ENCODE measurements around the gene LGALS4. TPM values are rescaled to one million over a fixed set of nuclear protein-coding genes. Genes with fewer than 3 reads are reported as not detected.
"Not testable (repeated sequence)": the region's sequence is repeated elsewhere in the genome, so short reads cannot be mapped to it uniquely, and the experiment has no call there.

The LGALS4 gene, protein sequence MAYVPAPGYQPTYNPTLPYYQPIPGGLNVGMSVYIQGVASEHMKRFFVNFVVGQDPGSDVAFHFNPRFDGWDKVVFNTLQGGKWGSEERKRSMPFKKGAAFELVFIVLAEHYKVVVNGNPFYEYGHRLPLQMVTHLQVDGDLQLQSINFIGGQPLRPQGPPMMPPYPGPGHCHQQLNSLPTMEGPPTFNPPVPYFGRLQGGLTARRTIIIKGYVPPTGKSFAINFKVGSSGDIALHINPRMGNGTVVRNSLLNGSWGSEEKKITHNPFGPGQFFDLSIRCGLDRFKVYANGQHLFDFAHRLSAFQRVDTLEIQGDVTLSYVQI
- total RNA-seq (2014; rRNA removed; shearing (Covaris generic)): not detected in 2 replicates

DNA sequence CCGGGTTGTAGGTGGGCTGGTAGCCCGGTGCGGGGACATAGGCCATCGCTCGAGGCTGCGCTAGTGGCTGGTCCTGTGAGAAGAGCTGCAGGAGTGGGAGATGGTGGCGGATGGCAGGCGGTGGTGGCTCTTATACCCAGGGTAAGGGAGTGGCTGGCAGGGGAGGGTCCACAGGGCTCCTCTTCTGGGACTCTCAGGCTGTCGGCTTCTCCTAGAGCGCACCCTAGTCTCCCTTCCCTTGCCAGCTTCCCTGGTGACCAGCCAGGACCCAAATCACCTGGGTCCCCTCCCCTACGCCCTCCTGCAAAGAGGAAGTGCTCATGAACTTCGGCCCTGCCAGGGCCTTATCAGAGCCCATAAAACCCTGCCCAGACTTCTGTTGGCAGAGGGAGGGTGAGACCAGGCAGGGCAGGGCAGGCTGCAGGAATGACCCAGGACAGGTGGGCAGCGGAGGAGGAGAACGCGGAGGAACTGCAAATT lies at the start of gene LGALS4:
Gene LGALS4 (minus strand): TSS at position 105 of the 480 bp plus-strand sequence. CDS start 59 bp downstream, at position 46.
- in situ Hi-C loops (cut with HindIII; ENCODE audit: low sequenced_read_pairs): no loop called here
- no peak for DNase-seq (ENCODE audit: low spot score)

DNA sequence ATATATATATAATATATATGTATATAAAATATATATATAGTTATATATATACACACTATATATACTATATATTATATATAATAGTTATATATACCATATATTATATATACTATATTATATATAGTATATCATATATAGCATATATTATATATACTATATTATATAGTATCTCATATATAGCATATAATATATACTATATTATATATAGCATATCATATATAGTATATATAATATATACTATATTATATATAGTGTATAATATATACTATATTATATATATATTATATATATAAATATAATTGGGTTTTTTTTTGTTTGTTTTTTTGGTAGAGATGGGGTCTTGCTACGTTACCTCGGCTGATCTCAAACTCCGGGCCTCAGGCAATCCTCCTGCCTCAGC lies 48.6 kb upstream of the LGALS4 start:
- in situ Hi-C loops (cut with HindIII; ENCODE audit: low sequenced_read_pairs): no loop called here
- DNase-seq (ENCODE audit: low spot score): no peak

DNA sequence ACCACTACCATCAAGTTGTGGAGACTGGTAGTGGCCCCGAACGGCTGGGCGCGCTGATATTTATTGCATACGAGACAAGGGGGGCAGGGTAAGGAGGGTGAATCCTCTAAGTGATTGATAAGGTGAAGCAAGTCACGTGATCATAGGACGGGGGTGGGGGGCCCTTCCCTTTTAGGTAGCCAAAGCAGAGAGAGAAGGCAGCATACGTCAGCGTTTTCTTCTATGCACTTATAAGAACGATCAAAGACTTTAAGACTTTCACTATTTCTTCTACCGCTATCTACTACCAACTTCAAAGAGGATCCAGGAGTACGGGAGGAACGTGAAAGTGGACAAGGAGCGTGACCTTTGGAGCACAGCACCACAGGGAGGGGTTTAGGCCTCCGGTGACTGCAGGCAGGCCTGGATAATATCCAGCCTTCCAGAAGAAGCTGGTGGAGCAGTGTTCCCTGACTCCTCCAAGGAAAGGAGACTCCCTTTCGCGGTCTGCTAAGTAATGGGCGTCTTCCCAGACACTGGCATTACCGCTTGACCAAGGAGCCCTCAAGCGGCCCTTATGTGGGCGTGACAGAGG lies 47.0 kb upstream of the LGALS4 start:
- DNase-seq (ENCODE audit: low spot score); in situ Hi-C loops (cut with HindIII; ENCODE audit: low sequenced_read_pairs): not testable (repeated sequence)

DNA sequence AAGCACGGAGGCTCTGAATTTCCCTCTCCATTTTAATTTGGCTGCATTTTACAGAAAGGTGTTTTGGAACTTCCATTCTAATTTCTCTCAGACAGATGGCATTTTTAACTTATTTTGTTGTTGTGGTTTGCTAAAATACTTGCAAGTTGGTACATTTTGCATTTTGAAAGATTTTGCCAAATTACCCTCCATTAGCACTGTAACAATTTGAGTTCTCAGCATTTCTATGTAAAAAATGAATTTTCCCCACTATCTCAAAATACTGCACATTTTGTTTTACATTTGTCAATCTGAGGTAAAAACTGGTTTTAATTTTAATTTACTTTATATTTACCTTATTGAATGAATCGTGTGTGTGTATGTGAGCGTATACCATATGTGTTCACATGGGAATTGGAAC lies 44.1 kb upstream of the LGALS4 start:
- in situ Hi-C loops (cut with HindIII; ENCODE audit: low sequenced_read_pairs): no loop called here
- no peak for DNase-seq (ENCODE audit: low spot score)

DNA sequence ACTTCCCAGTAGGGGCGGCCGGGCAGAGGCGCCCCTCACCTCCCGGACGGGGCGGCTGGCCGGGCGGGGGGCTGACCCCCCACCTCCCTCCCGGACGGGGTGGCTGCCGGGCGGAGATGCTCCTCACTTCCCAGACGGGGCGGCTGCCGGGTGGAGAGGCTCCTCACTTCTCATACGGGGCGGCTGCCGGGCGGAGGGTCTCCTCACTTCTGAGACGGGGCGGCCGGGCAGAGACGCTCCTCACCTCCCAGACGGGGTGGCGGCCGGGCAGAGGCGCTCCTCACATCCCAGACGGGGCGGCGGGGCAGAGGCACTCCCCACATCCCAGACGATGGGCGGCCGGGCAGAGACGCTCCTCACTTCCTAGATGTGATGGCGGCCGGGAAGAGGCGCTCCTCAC lies 43.0 kb upstream of the LGALS4 start:
- in situ Hi-C loops (cut with HindIII; ENCODE audit: low sequenced_read_pairs); DNase-seq (ENCODE audit: low spot score): not testable (repeated sequence)

DNA sequence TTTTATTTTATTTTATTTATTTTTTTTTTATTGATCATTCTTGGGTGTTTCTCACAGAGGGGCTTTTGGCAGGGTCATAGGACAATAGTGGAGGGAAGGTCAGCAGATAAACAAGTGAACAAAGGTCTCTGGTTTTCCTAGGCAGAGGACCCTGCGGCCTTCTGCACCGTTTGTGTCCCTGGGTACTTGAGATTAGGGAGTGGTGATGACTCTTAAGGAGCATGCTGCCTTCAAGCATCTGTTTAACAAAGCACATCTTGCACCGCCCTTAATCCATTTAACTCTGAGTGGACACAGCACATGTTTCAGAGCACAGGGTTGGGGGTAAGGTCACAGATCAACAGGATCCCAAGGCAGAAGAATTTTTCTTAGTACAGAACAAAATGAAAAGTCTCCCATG lies 42.2 kb upstream of the LGALS4 start:
- DNase-seq (ENCODE audit: low spot score); in situ Hi-C loops (cut with HindIII; ENCODE audit: low sequenced_read_pairs): not testable (repeated sequence)

DNA sequence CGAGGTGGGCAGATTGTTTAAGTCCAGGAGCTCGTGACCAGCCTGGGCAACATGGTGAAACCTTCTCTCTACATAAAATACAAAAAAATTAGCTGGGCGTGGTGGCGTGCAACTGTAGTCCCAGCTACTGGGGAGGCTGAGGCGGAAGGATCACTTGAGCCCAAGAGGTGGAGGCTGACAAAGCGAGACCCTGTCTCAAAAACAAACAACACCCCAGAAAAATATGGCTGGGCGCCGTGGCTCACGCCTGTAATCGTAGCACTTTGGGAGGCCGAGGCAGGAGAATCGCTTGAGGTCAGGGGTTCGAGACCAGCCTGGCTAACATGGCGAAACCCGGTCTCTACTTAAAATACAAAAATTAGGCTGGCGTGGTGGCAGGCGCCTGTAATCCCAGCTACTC lies 40.5 kb upstream of the LGALS4 start:
- DNase-seq (ENCODE audit: low spot score): no peak
- in situ Hi-C loops (cut with HindIII; ENCODE audit: low sequenced_read_pairs): no loop called here

DNA sequence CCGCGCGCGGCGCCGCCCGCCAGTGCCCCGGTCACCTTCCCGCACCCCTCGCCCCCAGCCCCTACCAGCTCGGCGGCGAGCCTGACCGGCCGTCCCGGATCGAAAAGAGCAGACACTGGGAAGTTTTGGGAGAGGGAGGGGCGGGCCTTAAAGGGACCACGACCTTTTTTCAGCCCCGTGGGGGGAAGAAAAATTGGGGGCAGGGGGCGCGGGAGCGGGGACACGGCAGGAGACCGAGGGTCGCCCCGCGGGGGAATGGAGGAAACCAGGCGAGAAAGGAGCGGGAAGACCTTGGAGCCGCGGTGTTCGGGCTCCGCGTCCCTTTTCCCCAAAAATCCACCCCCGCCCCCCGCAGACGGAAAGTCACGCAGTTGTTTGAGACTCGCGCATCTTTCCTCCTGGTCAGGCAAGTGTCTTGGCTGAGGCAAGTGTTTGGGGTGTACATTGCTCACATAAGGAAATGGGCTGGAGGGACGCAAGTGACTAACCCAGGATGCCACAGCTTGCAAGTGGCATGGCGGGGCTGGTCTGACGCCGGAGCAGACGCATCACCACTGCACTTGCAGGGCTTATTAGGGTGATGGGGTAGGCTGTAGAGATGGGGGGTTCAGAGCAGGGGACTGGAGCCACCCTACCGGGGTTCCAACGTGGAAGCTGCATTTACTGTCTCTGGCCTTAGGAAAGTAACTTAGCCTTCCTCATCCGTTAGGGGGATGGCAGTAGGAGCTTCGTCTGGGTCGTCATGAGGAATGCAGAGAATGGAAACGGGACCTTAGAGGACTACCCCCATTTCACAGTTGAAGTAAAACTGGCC lies 39.7 kb upstream of the LGALS4 start:
- in situ Hi-C loops (cut with HindIII; ENCODE audit: low sequenced_read_pairs): no loop called here
- peak; percentile 55 for DNase-seq (ENCODE audit: low spot score)

DNA sequence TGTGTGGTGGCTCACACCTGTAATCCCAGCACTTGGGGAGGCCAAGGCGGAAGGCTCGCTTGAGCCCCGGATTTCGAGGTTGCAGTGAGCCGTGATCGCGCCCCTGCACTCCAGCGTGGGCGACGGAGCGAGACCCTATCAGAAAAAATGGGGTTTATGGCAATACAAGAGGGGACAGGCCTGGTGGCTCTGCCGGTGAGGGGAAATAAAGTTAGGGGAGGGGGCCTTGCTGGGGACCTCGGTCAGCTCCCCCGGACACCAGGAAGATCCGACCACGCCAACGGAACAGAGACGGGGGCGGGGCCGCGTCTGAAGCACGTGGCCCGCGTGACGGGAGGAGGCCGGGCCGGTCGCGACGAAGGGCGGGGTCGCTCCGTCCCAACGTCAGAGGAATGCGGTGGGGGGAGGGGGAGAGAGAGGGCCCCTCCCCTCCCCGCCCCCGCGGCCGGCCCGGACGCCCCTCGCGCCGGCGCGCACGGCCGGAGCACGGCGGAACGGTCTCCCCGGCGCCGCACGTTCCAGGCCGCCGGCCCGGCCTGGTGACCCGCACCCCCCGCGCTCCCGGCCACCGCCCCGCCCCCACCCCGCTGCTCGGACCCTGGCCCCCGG lies 39.0 kb upstream of the LGALS4 start:
- in situ Hi-C loops (cut with HindIII; ENCODE audit: low sequenced_read_pairs): no loop called here
- DNase-seq (ENCODE audit: low spot score): peak; percentile 91

DNA sequence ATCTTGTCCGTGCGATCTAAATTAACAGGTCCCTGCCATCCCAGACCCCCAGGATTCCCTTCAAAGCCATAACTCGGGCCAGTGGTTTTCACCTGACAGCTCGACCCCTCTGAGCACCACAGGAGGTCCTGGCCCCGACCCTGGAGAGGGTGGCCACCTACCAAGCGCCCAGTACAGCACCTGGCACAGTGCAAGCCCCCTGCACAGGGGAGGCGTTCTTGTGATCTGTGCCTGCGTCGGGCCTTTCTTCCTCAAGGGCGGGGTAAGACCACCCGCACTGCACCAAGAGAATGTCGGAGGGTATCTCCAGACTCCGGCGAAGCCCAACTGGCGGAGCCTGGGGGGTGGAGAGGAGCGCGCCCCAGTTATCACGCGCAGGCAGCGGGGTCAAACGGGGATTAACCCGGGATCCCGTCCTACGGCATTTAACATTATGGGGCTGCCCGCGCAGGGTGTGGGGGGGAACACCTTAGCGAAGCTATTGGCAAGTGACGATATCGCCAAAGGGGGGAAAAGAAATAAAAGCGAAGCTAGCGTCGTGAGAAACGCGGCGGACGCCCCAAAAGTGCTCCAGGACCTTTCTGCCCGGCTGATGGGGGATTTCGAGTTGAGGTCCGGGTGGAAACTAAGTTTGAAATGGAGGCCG lies 38.4 kb upstream of the LGALS4 start:
- no peak for DNase-seq (ENCODE audit: low spot score)
- in situ Hi-C loops (cut with HindIII; ENCODE audit: low sequenced_read_pairs): no loop called here

DNA sequence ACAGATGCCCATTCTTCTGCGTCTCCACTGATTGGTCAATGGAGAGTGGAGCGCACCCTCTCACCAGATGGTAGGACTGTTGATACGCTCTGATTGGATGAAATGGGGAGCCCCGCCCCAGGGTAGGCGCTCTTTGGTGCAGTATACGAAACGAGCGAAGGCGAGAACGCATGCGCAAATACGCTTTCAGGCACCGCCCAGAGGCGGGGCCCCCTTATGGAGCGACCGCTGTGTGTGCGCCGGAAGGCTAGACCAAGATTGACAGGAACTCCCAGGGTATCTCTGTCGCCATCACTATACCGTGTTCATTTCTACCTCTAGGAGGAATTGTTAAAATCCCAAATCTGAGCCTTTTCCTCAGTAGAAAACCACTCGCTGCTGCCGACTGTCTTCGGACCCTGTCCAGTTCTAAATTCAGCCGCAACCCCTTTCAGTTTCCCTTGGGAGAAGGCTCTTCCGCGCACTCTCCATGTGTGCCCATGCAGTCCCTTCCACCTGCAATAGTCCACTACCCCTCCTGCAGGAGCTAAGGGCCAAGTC lies 37.8 kb upstream of the LGALS4 start:
- no peak for DNase-seq (ENCODE audit: low spot score)
- in situ Hi-C loops (cut with HindIII; ENCODE audit: low sequenced_read_pairs): no loop called here

DNA sequence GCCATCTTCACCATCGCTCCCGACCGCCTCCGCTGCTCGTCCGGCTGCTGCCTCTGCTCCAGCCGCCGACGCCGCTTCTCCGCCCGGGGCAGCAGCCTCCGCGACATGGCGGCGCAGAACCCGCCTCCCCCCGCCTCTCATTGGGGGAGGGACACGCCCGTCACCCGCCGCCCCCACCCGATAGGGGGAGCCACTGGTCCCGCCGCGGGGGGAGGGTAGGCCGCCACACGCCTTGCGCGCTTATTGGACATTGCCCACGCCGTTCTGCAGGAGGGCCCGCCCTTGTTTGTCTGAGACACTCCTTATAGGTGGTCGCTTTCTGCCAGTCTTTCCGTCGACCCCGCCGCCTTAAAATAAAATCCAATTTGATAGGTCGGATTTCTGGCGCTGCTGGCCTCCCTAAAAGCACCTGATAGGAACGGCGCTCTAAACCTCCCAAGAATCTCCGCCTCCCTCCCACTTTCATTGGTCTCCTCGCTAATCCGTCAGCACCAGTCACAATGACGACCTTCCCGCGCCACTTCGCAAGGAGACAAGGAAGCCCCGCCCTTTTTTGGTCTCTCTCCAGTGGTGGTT lies 37.2 kb upstream of the LGALS4 start, which contains the start of gene HNRNPL:
Gene HNRNPL (minus strand): TSS at position 127 of the 576 bp plus-strand sequence. CDS start 20 bp downstream, at position 107.
- peak; percentile 100 for DNase-seq (ENCODE audit: low spot score)
- in situ Hi-C loops (cut with HindIII; ENCODE audit: low sequenced_read_pairs): no loop called here

DNA sequence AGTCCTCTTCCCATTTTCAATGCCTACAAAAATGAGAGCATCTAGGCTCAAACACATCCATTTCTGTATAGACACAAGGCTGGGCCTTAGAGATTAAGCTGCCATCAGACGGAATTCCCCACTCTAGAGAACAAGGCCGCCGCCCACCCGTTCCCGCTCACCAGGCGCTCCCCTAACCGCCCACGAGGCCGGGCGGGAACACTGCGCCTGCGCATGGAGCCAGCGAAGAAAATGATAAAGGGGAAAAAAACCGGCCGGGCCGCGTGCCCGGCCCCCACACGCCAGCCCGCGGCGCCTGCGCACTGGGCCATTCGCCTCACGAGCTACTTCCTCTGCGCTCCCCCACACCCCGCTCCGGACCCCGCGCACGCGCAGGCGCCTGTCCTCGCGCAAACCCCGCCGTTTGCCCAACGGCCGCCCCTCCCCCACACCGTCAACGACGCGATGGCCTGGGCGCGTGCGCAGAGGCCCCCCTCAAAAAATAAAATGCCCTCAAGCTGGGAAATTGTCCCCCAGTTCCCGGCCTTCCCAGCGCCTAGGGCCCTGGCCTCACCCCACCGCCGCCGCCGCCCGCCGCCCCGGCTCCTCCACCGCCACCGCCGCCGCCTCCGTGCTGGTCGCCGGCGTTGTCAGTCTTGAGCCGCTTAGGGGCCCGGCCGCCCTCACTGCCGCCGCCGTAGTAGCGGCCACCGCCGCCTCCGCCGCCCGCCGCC lies 36.6 kb upstream of the LGALS4 start:
- in situ Hi-C loops (cut with HindIII; ENCODE audit: low sequenced_read_pairs): no loop called here
- DNase-seq (ENCODE audit: low spot score): peak; percentile 88

DNA sequence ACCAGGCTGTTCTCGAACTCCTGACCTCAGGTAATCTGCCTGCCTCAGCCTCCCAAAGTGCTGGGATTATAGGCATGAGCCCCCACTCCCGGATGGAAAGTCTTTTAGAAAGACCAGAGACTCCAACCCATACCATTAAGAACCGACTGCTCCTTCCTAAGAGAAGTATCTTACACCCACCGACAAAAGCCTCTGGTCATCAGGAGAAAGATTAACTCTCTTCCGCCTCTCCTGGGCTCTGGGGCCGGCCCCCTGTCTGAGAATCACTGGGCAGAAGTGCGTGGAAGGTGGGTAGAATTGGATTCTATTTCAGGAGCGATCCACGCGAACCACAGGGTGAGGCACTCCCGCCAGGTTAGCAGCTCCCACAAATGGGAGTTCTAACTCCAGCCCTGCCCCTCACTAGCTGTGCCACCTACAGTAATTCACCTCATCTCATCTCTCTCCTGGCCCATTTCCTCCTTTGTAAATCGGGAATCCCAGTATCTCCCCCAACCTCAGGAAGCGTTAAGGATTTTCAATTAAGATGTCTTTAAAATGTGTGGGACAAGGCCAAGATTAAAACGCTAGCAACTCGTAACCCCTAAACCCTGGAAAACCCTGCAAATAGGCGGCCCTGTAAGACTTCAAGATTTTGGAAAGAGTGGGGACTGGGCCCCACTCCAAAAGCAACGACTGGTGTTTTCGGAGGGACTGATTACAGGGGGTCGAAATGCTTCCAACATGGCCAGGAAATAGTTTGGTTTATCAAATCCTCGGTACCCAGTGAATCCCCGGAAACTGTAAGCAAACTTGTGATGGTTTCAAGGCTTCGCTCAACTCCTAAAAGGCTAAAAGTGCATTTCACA lies 35.8 kb upstream of the LGALS4 start:
- in situ Hi-C loops (cut with HindIII; ENCODE audit: low sequenced_read_pairs): no loop called here
- no peak for DNase-seq (ENCODE audit: low spot score)

DNA sequence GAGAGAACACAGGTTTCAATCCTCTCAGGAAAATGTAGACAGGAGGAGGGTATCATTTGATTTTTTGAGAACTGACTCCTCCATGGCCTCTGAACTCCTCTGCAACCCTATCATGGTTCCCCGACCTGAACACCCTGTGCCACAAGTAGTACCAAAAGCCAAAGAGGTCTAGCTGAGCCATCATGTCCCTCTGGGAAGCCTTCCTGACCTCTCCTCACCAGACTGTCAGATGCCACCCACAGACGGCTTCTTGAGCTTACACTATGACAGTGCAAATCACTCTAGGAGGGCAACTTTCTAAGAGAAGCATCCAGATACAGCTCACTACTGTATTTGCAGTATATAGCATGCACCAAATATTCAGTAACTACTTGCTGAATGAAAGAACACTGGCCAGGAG lies 33.4 kb upstream of the LGALS4 start:
- no peak for DNase-seq (ENCODE audit: low spot score)
- in situ Hi-C loops (cut with HindIII; ENCODE audit: low sequenced_read_pairs): no loop called here

DNA sequence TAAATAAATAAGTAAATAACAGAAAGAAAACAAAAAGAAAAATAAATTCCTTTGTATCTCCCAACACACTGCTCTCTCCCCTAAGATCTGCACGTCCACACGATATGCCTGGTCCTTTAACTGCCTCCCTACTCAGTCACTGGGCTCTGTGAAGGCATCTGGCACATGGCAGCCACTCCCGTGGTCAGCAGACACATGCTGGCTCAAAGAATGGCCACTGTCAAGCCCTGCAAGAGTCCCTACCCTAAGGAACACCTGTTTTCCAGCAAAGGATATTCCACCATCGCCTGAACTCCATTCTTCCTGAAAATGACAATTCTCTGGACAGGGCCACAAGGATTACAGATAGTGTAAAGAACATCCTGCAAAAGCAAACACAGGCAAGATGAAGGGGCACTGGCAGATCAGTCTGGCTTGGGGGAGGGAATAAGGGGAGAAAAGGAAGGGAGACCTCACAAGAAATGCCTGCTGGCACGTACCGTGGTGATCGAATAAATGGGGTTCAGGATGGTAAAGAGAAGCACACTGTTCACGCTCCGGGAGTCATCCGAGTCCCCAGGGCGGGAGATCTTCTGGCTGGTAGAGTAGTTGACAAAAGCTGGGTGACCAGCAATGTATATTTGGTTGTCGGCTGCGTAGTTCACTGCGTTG lies 32.8 kb upstream of the LGALS4 start:
- no peak for DNase-seq (ENCODE audit: low spot score)
- in situ Hi-C loops (cut with HindIII; ENCODE audit: low sequenced_read_pairs): no loop called here
